Body of pancreas (tissue), 4 donors: ENCODE measurements around the gene ETFA. TPM values are rescaled to one million over a fixed set of nuclear protein-coding genes. Genes with fewer than 3 reads are reported as not detected.

Experiments
- ATAC-seq: fragments of 150-250 bp; one replicate; pipeline ENCODE4 v1.9.1; 2016
- DNase-seq, 4 donors: peaks; one replicate each; pipeline ENCODE4 v3.0.0-alpha.2; 2019
- H3K27ac ChIP-seq, 4 donors: fragments of 200-600 bp; sonication (generic); 1 replicate in 3 of 4; 2 replicates in 1 of 4; pipeline versions ENCODE4 v1.5.1 to v1.6.1; 2016 to 2019; ENCODE audit warnings: mild to moderate bottlenecking in 1 of 4, mixed read lengths in 1 of 4, moderate library complexity in 1 of 4
- H3K27me3 ChIP-seq, 2 donors: fragments of 200-600 bp; sonication (generic); one replicate each; pipeline ENCODE4 v1.6.0; 2016; ENCODE audit warnings: mild to moderate bottlenecking in 1 of 2
- H3K36me3 ChIP-seq, 2 donors: fragments of 200-600 bp; sonication (generic); replicated peaks in 1 of 2; 2 replicates each; pipeline ENCODE4 v1.5.1; 2016; ENCODE audit warnings: low read depth in 2 of 2; ENCODE audit not compliant: insufficient read depth in 1 of 2
- H3K4me1 ChIP-seq: fragments of 200-600 bp; sonication (generic); one replicate; pipeline ENCODE4 v1.6.0; 2016
- H3K4me3 ChIP-seq, 2 donors: fragments of 200-600 bp; sonication (generic); 1 replicate in 1 of 2; 2 replicates in 1 of 2; pipeline ENCODE4 v1.5.1; 2016 to 2019
- H3K9me3 ChIP-seq, 3 donors: fragments of 200-600 bp; sonication (generic); 1 replicate in 2 of 3; 2 replicates in 1 of 3; pipeline ENCODE4 v1.5.1; 2016
- POLR2A ChIP-seq, 3 donors: fragments of 450-650 bp; IDR thresholded peaks; one replicate each; pipeline ENCODE4 v1.6.1; 2016; ENCODE audit warnings: antibody characterized with exemption in 3 of 3, mild to moderate bottlenecking in 2 of 3
- WGBS, 2 donors: methylation state at CpG; one replicate each; pipeline ENCODE4 v1.1.5; 2017; 5-methylcytosine and 5-hydroxymethylcytosine counted together
- intact Hi-C: fragments of 100-400 bp; cut with DNase I; formaldehyde crosslinking; loops from one replicate; pipeline ENCODE4 v1.15.1; 2023
- total RNA-seq, 2 donors: library from RNA; depleted of rRNA; stranded (reverse); fragments of >200 nt; gene quantifications; one replicate each; pipeline ENCODE4 v1.1.0, GENCODE V29; 2016
- TF ChIP-seq, protein P1 (sequence below), 7 experiments: fragments of 450-650 bp in 4 of 7; fragments of 200-600 bp in 3 of 7; sonication (generic) in 3 of 7; IDR thresholded peaks; one replicate each; pipeline ENCODE4 v1.5.1; 2016 to 2019; ENCODE audit warnings: antibody characterized with exemption in 7 of 7

The ETFA gene
- total RNA-seq, 2 donors from 2014 or later: 38.6 to 62.8 TPM

DNA sequence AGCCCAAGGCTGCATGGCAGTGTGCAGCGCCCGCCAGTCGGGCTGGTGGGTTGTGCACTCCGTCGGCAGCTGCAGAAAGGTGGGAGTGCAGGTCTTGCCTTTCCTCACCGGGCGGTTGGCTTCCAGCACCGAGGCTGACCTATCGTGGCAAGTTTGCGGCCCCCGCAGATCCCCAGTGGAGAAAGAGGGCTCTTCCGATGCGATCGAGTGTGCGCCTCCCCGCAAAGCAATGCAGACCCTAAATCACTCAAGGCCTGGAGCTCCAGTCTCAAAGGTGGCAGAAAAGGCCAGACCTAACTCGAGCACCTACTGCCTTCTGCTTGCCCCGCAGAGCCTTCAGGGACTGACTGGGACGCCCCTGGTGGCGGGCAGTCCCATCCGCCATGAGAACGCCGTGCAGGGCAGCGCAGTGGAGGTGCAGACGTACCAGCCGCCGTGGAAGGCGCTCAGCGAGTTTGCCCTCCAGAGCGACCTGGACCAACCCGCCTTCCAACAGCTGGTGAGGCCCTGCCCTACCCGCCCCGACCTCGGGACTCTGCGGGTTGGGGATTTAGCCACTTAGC is 29.6 kb upstream of the ETFA start:
- ATAC-seq (peak; percentile 49), DNase-seq (peak; percentile 43 to 60 (median 49))
- Histone ChIP-seq H3K27ac (no peak overlapping the region), H3K9me3 (no peaks in the 10 kb centered on the region), H3K27me3 (peaks cover 12 to 85% of the 10 kb centered on the region in 2 donors), H3K36me3 (no peaks in the 10 kb centered on the region), H3K4me3 (no peak overlapping the region), H3K4me1 (peaks cover 62% of the 10 kb centered on the region)
- no peak for TF ChIP-seq POLR2A (IDR thresholded peaks at IDR 0.05)
- TF ChIP-seq, protein P1, sequence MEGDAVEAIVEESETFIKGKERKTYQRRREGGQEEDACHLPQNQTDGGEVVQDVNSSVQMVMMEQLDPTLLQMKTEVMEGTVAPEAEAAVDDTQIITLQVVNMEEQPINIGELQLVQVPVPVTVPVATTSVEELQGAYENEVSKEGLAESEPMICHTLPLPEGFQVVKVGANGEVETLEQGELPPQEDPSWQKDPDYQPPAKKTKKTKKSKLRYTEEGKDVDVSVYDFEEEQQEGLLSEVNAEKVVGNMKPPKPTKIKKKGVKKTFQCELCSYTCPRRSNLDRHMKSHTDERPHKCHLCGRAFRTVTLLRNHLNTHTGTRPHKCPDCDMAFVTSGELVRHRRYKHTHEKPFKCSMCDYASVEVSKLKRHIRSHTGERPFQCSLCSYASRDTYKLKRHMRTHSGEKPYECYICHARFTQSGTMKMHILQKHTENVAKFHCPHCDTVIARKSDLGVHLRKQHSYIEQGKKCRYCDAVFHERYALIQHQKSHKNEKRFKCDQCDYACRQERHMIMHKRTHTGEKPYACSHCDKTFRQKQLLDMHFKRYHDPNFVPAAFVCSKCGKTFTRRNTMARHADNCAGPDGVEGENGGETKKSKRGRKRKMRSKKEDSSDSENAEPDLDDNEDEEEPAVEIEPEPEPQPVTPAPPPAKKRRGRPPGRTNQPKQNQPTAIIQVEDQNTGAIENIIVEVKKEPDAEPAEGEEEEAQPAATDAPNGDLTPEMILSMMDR (IDR thresholded peaks at IDR 0.05): peak in 4 of 7 experiments; percentile 9 to 30 (median 27)
- intact Hi-C loops: no loop called here
- WGBS, 2 donors: 9 to 12% methylated on average over 21 to 35 of the region's 35 CpGs

DNA sequence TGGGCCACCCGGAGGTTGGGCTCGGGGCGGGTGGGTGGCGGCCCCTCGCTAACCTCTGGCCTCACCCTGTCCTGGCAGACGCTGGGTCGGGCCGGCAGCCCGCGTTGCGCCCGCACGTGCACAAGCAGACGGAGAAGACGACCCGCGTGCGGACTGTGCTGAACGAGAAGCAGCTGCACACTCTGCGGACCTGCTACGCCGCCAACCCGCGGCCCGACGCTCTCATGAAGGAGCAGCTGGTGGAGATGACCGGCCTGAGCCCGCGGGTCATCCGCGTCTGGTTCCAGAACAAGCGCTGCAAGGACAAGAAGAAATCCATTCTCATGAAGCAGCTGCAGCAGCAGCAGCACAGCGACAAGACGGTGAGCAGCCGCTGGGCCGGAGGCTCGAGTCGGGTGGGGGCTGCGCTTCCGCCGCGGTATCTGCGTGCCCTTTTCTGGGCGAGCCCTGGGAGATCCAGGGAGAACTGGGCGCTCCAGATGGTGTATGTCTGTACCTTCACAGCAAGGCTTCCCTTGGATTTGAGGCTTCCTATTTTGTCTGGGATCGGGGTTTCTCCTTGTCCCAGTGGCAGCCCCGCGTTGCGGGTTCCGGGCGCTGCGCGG is 29.0 kb upstream of the ETFA start:
- intact Hi-C loops: no loop called here
- Histone ChIP-seq H3K27ac (no peak overlapping the region), H3K36me3 (no peaks in the 10 kb centered on the region), H3K9me3 (no peaks in the 10 kb centered on the region), H3K4me3 (peak overlapping the region in 1 of 2 donors; percentile 16), H3K4me1 (peaks cover 58% of the 10 kb centered on the region), H3K27me3 (peaks cover 12 to 82% of the 10 kb centered on the region in 2 donors)
- ATAC-seq (no peak), DNase-seq (peak in 3 of 4 donors; percentile 18 to 32 (median 20))
- WGBS, 2 donors: 4 to 9% methylated on average over 23 to 52 of the region's 53 CpGs
- no peak for TF ChIP-seq POLR2A (IDR thresholded peaks at IDR 0.05)
- TF ChIP-seq, protein P1 (IDR thresholded peaks at IDR 0.05): no peak

DNA sequence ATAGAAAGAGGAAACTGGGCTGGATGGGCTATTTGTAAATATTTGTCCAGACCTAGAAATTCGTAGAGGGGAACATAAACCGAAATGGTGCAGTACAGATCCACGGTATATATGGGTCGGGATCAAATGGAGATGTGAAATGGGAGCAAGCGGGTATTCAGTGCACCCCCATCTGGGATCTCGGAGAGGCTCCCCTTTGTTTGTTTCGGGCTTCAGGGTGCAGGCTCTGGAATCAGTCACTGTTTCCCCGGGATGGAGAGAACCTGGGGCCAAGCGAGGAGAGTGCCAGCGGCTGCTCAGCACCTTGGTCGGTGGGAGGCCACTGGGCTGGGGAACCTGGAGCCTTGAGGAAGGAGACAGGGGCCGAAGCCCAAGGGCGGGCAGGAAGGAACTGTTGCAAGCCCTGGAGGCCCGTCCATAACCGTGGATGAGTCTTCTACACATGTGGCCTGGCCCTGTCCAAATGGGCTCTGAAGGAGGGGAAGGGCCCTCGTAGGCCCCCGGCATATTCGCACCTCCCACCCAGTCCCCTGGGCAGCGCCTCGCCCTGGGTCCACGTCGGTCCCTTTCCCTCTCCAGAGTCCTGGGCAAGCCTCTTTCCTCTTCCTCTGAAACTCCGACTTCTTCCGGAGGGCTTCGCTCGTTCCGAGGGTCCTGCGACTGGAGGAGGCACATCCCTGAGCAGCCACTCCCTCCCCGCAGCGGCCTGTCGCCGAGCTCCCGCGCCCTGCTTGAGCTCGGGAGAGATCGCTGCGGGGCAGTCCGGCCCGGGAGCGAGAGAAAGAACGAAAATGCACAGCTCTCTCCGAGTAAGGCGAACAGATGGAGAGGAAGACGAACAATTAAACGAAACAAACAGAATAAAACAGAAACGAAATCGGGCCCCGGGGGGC is 28.3 kb upstream of the ETFA start:
- DNase-seq: peak in 1 of 4 donors; percentile 7
- Histone ChIP-seq H3K27ac (no peak overlapping the region), H3K27me3 (peaks cover 12 to 81% of the 10 kb centered on the region in 2 donors), H3K9me3 (no peaks in the 10 kb centered on the region), H3K4me3 (peak overlapping the region in 1 of 2 donors; percentile 16), H3K4me1 (peaks cover 58% of the 10 kb centered on the region), H3K36me3 (no peaks in the 10 kb centered on the region)
- intact Hi-C loops: no loop called here
- ATAC-seq: no peak
- WGBS, 2 donors: 13 to 20% methylated on average over 44 to 48 of the region's 48 CpGs
- TF ChIP-seq, protein P1 (IDR thresholded peaks at IDR 0.05): no peak
- TF ChIP-seq POLR2A (IDR thresholded peaks at IDR 0.05): no peak

DNA sequence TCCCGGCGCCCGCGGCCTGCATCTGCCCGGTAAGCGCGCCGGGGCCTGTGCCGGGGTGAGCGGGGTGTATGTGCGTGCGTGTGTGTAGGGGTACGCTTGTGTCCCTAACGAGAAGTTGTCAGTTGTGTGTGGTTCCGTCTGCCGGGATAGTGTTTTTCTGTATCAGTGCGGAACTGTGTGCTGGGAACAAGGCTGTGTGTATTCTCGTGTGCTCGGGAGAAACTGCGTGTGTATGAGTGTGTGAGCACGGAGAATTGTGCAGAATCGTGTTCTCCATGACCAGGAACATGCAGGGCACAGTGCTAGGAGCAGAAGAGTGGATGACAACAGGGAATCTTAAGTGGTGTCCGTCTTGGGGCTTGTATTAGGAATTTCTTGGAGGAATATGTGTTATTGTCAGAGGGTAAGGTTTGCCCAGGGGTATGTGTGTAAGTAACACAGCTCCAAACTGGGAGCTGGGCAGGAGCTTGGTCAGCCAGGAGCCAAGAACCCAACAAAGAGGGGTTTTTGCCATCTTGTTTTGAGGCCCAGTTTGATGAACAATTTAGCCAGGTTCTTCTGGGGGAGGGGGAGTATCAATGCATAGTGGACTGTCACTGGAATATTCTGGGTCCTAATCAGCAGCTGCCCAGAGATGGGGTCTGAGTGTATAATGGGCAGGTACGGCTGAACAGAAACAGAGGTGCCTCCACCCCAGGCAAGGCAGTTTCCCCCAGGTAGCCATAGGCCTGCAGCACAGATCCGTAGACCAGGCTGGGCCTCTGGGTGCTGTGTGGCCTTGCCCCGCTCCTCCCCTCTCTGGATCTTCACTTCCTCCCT is 27.4 kb upstream of the ETFA start:
- peaks cover 12 to 75% of the 10 kb centered on the region in 2 donors for H3K27me3 ChIP-seq
- no peaks in the 10 kb centered on the region for H3K36me3 ChIP-seq
- 27 to 72% methylated on average over 12 to 26 of the region's 26 CpGs for WGBS, 2 donors
- H3K4me1 ChIP-seq: peaks cover 58% of the 10 kb centered on the region
- DNase-seq (no peak), ATAC-seq (no peak)
- TF ChIP-seq, protein P1 (IDR thresholded peaks at IDR 0.05): no peak
- TF ChIP-seq POLR2A (IDR thresholded peaks at IDR 0.05): no peak
- H3K27ac ChIP-seq: no peak overlapping the region
- intact Hi-C loops: no loop called here
- H3K9me3 ChIP-seq: no peaks in the 10 kb centered on the region
- H3K4me3 ChIP-seq: no peak overlapping the region
